ENCODE results near the gene PRPF6. TPM values are rescaled to one million over a fixed set of nuclear protein-coding genes. Genes with fewer than 3 reads are reported as not detected.
"Not testable (repeated sequence)": the region's sequence is repeated elsewhere in the genome, so short reads cannot be mapped to it uniquely, and the experiment has no call there.

The PRPF6 gene
- total RNA-seq, 1 donor, result 116 TPM

DNA sequence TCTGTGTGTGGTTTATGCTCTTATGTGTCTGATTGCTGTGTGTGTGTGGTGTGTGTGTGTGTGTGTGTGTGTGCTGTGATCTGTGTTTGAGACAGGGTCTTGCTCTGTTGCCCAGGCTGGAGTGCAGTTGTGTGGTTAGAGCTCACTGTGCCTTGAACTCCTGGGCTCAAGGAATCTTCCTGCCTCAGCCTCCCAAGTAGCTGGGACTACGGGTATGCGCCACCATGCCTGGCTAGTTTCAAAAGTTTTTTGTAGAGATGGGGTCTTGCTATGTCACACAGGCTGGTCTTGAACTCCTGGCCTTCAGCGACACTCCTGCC is 7.8 kb upstream of the PRPF6 start:
- DNase-seq (ENCODE audit: low read depth in 2 of 3, low spot score in 2 of 3), result no peak

DNA sequence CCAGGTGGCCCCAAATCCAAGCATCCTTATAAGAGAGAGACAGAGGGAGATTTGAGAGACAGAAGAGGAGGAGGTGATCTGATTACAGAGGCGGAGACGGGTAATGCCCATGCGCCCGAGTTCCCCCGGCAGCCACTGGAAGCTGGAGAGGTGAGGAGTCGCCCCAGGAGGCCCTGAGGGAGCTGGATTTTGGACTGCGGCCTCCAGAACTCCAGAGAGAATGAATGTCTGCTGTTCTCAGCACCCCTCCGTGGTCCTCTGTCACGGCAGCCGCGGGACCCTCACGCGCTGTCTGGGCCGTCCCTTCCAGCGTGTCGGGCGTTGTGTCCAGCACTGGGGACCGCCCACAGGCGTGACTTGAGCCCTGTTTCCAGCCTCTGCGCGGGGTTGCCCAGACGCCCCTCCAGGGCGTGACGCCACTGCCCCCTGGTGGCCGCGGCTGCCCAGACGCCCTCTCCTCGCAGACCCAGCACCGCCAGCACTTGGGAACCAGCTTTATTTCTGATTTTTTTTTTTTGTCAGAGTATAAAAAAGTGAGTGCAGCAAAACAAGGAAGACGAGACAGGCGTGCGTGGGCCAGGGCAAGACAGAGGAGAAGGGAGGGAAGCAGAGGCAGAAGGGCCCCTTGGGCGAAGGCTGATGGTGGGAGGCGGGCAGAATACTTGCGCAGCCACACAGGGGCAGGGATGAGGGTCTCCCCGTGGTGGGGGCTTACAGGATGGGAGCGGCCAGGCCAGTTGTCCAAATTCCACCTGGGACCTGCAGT is 7.1 kb upstream of the PRPF6 start:
- peak in 2 of 3 donors; percentile 76 to 81 for DNase-seq (ENCODE audit: low read depth in 2 of 3, low spot score in 2 of 3)

DNA sequence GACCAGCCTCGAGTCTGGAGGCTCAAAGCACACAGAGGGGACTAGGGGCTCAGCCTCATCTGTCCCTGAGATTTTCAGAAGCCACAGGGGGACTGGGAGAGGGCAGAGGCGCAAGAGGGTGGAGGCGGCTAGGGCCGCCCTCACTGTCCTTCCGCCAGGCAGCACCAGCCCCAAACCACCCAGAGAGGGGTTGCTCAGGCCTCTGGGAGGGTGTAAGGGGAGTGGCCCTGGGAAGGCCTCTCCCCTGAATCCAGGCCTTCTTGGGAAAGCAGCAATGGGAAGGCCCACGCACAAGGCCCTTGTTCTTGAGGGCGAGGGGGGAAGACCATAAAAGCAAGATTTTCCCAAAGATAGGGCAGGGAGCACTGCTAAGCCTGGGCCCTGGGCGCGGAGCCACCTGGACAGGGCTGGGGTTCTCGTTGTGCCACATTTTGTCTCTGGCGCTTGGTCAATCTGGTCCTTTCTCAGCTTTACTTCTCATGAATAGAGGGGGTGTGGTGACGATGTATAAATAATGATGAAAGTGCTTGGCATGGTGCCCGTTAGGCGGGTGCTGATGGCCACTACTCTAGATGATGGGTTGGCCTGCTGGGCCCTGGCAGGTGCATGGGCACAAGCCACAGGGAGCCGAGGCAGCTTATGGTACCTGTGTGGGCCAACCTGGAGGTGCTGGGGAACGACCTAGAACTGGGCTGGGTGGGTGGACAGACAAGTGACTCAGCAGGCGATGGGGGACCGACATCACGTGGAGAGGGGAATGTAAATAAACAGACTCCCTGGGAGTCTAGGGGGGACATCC is 6.3 kb upstream of the PRPF6 start:
- DNase-seq (ENCODE audit: low read depth in 2 of 3, low spot score in 2 of 3), result no peak

- DNase-seq (ENCODE audit: low read depth in 2 of 3, low spot score in 2 of 3), result not testable (repeated sequence)
Observed at GRCh38 chr20:63976511-63976910, 4.4 kb upstream of the PRPF6 start.

DNA sequence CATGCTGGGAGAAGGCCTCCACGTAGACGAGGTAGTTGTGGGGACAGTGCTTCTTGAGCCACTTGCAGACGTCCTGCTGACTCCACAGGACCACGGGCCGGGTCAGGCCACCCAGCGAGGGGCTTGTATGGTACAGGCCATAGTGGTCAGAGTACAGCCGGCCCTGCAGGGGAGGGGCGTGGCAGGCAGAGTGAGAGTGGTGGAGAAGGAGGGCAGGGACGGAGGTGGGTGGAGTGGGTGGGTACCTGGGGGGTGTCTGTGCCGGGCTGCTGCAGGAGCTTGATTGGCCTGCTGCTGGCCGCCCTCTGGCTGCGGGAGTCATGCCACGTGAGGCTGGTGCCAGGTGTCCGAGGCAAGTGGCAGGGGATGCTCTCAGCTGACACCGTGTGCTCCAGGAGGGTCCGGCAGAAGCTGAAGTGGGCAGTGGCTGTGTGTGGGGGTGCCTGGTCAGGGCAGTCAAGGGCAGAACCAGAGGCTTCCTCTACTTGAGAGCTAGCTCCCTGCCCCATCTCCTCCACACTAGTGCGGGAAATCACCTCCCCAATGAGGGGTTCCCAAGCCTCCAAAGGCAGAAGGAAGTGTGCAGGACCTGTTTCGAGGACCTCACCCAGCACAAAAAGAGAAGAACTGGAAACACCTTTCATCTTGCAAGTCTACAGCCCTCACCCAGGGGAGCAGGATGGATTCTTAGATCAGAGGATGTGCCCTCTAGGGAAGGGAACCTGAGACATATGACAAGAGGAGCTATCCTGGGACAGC is 3.8 kb upstream of the PRPF6 start:
- DNase-seq (ENCODE audit: low read depth in 2 of 3, low spot score in 2 of 3), result no peak

- DNase-seq (ENCODE audit: low read depth in 2 of 3, low spot score in 2 of 3), result peak in 1 of 3 donors; percentile 32
Observed at GRCh38 chr20:63977739-63978276, 3.1 kb upstream of the PRPF6 start.

GRCh38 chr20:63978319-63979228 is 2.4 kb upstream of the PRPF6 start:
- no peak for DNase-seq (ENCODE audit: low read depth in 2 of 3, low spot score in 2 of 3)

GRCh38 chr20:63979229-63979556 is 1.7 kb upstream of the PRPF6 start:
- no peak for DNase-seq (ENCODE audit: low read depth in 2 of 3, low spot score in 2 of 3)

- peak in 2 of 3 donors; percentile 90 to 94 for DNase-seq (ENCODE audit: low read depth in 2 of 3, low spot score in 2 of 3)
Observed at GRCh38 chr20:63979557-63980316, 1.2 kb upstream of the PRPF6 start, which contains the start of gene SAMD10. SAMD10 (minus strand) TSS chr20:63979642; CDS start chr20:63979467, 175 bp downstream.

- DNase-seq (ENCODE audit: low read depth in 2 of 3, low spot score in 2 of 3), result no peak
Observed at GRCh38 chr20:63980317-63980805, 571 bp upstream of the PRPF6 start.

DNA sequence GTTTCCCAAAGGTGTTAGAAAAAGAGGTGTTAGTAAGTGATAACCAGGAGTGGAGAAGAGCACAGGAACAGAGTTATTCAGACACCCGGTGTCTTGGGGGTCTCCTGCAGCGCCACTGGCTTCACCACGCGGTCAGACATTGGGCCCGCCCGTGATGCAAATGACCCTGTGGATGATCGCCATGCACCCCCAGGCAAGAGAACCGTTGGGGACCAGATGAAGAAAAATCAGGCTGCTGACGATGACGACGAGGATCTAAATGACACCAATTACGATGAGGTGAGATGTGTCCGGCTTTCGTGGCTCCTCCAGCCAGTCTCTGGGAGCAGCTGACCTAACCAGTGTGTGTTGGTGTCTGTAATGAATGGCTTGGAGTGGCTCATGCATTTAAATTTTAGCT is 2.0 kb downstream of the PRPF6 start:
- no peak for DNase-seq (ENCODE audit: low read depth in 2 of 3, low spot score in 2 of 3)

- no peak for DNase-seq (ENCODE audit: low read depth in 2 of 3, low spot score in 2 of 3)
Observed at GRCh38 chr20:64000906-64001305, 20.0 kb downstream of the PRPF6 start.

- DNase-seq (ENCODE audit: low read depth in 2 of 3, low spot score in 2 of 3), result no peak
Observed at GRCh38 chr20:64001607-64002011, 20.7 kb downstream of the PRPF6 start.

- no peak for DNase-seq (ENCODE audit: low read depth in 2 of 3, low spot score in 2 of 3)
Observed at GRCh38 chr20:64003960-64004725, 23.2 kb downstream of the PRPF6 start.

- no peak for DNase-seq (ENCODE audit: low read depth in 2 of 3, low spot score in 2 of 3)
Observed at GRCh38 chr20:64005394-64005793, 24.5 kb downstream of the PRPF6 start.

DNA sequence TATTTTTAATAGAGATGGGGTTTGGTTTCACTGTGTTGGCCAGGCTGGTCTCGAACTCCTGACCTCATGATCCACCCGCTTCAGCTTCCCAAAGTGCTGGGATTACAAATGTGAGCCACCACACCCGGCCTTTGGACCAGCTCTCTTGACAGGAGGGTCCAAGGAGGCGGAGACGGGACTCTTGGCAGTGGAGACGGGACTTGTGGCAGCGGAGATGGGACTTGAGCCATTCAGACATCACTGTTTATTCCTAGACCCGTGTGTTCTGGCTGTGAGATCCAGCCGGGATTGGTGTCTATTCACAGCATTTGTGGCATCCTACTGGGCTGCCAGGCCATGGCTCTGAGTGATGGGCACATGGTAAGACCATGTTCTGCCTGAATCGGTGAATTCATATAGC is 25.6 kb downstream of the PRPF6 start:
- DNase-seq (ENCODE audit: low read depth in 2 of 3, low spot score in 2 of 3), result no peak

GRCh38 chr20:64006902-64007301 is 26.0 kb downstream of the PRPF6 start:
- no peak for DNase-seq (ENCODE audit: low read depth in 2 of 3, low spot score in 2 of 3)

DNA sequence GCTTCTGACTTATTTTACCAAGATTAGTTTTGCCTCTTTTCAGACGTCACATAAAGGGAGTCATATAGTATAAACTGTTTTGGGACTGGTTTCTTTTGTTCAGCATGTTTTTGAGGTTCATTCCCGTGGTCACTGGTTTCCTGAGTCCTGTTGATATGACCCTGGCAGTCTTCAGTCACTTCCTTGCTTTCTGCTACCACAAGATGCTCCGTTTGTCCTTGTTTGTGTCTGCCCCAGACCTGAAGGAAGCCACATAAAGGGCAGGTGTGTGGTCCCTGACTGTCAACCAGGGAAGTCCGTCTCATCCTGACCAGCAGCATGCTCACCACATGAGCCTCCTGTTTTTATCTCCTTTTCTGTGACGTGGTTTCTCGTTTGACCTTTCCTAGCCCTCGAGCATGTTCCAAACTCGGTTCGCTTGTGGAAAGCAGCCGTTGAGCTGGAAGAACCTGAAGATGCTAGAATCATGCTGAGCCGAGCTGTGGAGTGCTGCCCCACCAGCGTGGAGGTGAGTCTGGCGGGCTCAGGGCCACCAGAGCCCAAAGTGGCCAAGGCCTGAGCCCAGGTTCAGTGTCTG is 29.0 kb downstream of the PRPF6 start:
- no peak for DNase-seq (ENCODE audit: low read depth in 2 of 3, low spot score in 2 of 3)
